ENCODE data around the gene TCF3. TPM values are rescaled to one million over a fixed set of nuclear protein-coding genes. Genes with fewer than 3 reads are reported as not detected.

The TCF3 gene
- total RNA-seq, 6 experiments from 2014 or later = 11.0 to 30.1 (median 15.9) TPM

DNA sequence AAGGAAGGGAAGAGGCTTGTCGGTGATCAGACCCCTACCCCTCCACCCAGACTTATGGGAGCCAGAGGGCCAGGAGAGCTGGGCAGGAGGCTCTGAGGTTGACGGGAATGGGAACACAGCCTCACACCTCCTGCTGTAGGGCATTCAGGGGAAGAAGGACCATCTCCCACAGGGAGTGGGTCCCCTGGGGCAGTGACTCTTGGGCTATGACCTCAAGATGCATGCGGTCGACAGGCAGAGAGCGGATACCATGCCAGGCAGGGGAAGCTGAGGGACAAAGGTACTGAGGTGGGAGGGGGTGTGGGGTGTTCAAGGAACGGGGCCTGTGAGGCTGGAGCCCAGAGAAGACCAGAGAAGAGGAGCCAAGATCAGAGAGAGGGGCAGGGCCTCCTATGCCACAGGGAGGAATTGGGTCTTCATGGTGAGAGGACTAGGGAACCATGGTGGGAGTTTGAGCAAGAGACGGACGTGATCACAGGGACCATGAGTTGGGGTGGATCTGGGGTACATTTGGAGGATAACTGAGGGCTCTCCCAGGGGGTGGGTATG, 4.6 kb upstream of the TCF3 start:
- Histone ChIP-seq H3K36me3 (no peaks in the 10 kb centered on the region), H3K27ac (no peak overlapping the region), H3K9me3 (no peaks in the 10 kb centered on the region), H3K4me1 (peaks cover 0 to 4% (median 0%) of the 10 kb centered on the region in 4 donors), H3K27me3 (no peaks in the 10 kb centered on the region), H3K4me3 (no peak overlapping the region)
- TF ChIP-seq, protein P1, sequence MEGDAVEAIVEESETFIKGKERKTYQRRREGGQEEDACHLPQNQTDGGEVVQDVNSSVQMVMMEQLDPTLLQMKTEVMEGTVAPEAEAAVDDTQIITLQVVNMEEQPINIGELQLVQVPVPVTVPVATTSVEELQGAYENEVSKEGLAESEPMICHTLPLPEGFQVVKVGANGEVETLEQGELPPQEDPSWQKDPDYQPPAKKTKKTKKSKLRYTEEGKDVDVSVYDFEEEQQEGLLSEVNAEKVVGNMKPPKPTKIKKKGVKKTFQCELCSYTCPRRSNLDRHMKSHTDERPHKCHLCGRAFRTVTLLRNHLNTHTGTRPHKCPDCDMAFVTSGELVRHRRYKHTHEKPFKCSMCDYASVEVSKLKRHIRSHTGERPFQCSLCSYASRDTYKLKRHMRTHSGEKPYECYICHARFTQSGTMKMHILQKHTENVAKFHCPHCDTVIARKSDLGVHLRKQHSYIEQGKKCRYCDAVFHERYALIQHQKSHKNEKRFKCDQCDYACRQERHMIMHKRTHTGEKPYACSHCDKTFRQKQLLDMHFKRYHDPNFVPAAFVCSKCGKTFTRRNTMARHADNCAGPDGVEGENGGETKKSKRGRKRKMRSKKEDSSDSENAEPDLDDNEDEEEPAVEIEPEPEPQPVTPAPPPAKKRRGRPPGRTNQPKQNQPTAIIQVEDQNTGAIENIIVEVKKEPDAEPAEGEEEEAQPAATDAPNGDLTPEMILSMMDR (IDR thresholded peaks at IDR 0.05) = no peak
- no peak for TF ChIP-seq POLR2A (IDR thresholded peaks at IDR 0.05)
- ATAC-seq (no peak), DNase-seq (peak in 1 of 3 donors; percentile 13)
- intact Hi-C loops (cut with DNase I) = no loop called here
- WGBS (ENCODE audit: insufficient coverage, low coverage, low lambda C conversion rate, missing lambda C conversion rate) = 86% methylated on average over 5 of the region's 8 CpGs

DNA sequence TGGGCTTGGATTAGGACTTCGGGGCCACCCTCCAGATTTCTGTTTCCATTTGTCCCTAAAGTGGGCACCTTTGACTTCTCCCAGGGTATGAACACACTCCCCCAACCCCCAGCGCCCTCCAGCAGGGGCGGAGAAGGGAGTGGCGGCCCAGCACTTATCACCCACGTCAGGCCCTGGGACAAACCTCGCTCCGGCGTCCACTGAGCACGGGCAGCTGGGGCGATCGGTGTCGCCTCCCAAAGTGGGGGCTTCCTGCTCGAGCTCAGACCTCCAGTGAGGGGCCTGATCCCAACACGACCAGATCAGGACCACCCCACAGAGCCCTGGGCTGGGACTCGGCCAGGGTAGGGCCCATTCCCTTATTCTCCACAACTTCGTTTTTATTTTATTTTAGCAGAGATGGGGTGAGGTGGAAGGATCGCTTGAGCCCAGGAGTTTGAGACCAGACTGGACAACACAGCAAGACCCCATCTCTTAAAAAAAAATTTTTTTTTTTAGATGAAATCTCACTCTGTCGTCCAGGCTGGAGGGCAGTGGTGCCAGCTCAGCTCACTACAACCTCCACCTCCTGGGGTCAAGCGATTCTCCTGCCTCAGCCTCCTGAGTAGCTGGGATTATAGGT, 3.7 kb upstream of the TCF3 start:
- DNase-seq (peak in 1 of 3 donors; percentile 19), ATAC-seq (no peak)
- intact Hi-C loops (cut with DNase I) = no loop called here
- WGBS (ENCODE audit: insufficient coverage, low coverage, low lambda C conversion rate, missing lambda C conversion rate) = 93% methylated on average over 3 of the region's 19 CpGs
- no peak for TF ChIP-seq POLR2A (IDR thresholded peaks at IDR 0.05)
- TF ChIP-seq, protein P1 (IDR thresholded peaks at IDR 0.05) = no peak
- no peaks in the 10 kb centered on the region for H3K27me3 ChIP-seq
- H3K27ac ChIP-seq = no peak overlapping the region
- H3K4me1 ChIP-seq = peaks cover 0 to 4% (median 0%) of the 10 kb centered on the region in 4 donors
- H3K36me3 ChIP-seq = no peaks in the 10 kb centered on the region
- no peaks in the 10 kb centered on the region for H3K9me3 ChIP-seq
- H3K4me3 ChIP-seq = no peak overlapping the region

DNA sequence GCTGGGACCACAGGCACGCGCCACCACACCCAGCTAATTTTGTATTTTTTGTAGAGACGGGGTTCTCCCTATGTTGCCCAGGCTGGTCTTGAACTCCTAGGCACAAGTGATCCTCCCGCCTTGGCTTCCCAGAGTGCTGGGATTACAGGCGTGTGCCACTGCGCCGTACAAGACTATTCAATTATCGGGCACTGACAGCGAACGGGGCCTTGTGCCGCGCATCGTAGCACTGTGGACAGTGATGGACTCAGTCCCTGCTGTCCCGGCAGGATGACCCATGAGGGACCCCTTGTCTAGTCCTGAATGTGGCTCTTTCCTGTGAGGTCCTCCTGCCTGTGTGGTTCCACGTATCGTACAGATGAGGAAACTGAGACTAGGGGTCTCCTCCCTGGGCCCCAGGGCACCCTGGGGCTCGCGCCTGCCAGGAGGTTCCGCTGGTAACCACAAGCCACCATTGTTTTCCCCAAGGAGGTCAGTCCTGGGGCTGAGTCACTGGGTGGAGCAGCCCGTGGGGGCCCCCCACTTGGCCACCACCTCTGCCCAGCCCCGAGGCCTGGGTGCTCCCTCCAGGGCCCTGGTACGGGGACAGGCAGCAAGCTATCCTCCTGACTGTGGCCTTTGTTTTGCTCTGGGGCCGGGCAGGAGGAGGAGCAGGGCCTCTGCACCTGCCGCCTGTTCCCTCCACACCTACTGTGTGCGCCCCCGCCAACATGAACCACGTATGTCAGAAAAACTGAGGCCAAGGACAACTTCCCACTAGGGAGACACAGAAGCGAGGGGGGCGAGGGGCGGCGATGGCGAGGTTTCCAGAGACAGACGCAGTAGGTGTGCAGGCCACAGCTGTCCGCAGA, 2.9 kb upstream of the TCF3 start:
- Histone ChIP-seq H3K9me3 (no peaks in the 10 kb centered on the region), H3K4me3 (no peak overlapping the region), H3K27me3 (no peaks in the 10 kb centered on the region), H3K4me1 (peaks cover 0 to 4% (median 0%) of the 10 kb centered on the region in 4 donors), H3K27ac (no peak overlapping the region), H3K36me3 (no peaks in the 10 kb centered on the region)
- ATAC-seq = no peak
- peak in 2 of 3 donors; percentile 18 to 44 for DNase-seq
- 88% methylated on average over 19 of the region's 34 CpGs for WGBS (ENCODE audit: insufficient coverage, low coverage, low lambda C conversion rate, missing lambda C conversion rate)
- TF ChIP-seq, protein P1 (IDR thresholded peaks at IDR 0.05) = no peak
- no peak for TF ChIP-seq POLR2A (IDR thresholded peaks at IDR 0.05)
- intact Hi-C loops (cut with DNase I) = no loop called here

DNA sequence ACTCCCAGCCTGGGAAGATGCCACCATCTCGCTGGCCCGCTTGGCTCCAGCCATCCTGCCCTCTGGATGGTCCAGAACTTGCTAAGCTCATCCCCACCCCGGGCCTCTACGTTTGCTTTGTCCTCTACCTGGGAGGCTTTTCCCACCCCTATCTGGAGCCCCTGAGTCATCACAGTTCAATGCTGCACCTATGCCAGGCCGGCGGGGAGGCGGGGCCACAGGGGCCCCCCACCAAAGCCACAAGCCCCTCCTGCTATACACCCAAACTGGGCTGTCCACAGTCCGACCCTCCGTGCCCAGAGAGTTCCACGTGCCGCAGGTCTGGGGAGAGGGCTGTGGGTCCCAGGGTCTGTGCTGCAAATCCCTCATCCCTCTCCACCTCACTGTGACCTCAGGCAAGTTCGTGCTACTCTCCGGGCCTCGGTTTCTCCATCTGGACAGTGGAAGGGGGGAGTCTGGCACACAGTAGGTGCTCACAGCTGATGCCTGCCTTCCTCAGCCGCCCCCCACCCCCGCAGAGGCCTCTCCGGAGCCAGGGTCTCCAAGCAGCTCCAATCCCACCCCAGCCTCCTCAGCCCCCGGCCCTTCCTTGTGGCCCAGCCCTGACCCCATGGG, 1.9 kb upstream of the TCF3 start:
- ATAC-seq (no peak), DNase-seq (no peak)
- Histone ChIP-seq H3K4me1 (peaks cover 0 to 4% (median 0%) of the 10 kb centered on the region in 4 donors), H3K4me3 (no peak overlapping the region), H3K36me3 (no peaks in the 10 kb centered on the region), H3K27me3 (no peaks in the 10 kb centered on the region), H3K9me3 (no peaks in the 10 kb centered on the region), H3K27ac (no peak overlapping the region)
- 87% methylated on average over 4 of the region's 18 CpGs for WGBS (ENCODE audit: insufficient coverage, low coverage, low lambda C conversion rate, missing lambda C conversion rate)
- TF ChIP-seq, protein P1 (IDR thresholded peaks at IDR 0.05) = no peak
- no peak for TF ChIP-seq POLR2A (IDR thresholded peaks at IDR 0.05)
- intact Hi-C loops (cut with DNase I) = no loop called here
